GM12878 (cell line): ENCODE results near the gene MPC1. TPM values are rescaled to one million over a fixed set of nuclear protein-coding genes. Genes with fewer than 3 reads are reported as not detected.
"Not testable (repeated sequence)": the region's sequence is repeated elsewhere in the genome, so short reads cannot be mapped to it uniquely, and the experiment has no call there.

ENCODE experiments used
- ATAC-seq: fragments of 200-7000 bp; cut with Tn5 transposase; 3 replicates; pipeline ENCODE4 v1.9.1; 2020; ENCODE audit warnings: mild to moderate bottlenecking, moderate library complexity
- BruUV-seq: library from RNA; stranded (reverse); fragments of 400-500 nt; replicated peaks from 2 replicates; lab custom pipeline; 2021; lab: Mats Ljungman, UMichigan
- CTCF ChIA-PET: fragments of 300-600 bp; sonication (Branson Sonifier 250); formaldehyde crosslinking; extraction: SDS; loops from one replicate; lab custom pipeline; 2021; ENCODE audit warnings: inconsistent platforms; lab: Yijun Ruan, JAX
- POLR2A ChIA-PET: fragments of 350-600 bp; formaldehyde crosslinking; extraction: SDS; loops from one replicate; lab custom pipeline; 2021; ENCODE audit warnings: inconsistent platforms; lab: Charles Lee
- RAD21 ChIA-PET: fragments of 300-600 bp; sonication (Branson Sonifier 250); formaldehyde crosslinking; loops from one replicate; lab custom pipeline; 2023; ENCODE audit warnings: antibody characterized with exemption; ENCODE audit not compliant: unreplicated experiment; lab: Charles Lee
- SMC1A ChIA-PET: fragments of 300-600 bp; sonication (Branson Sonifier 250); formaldehyde crosslinking; loops from one replicate; lab custom pipeline; 2023; ENCODE audit not compliant: unreplicated experiment, uncharacterized antibody; lab: Charles Lee
- DNase-seq: peaks from one replicate; pipeline ENCODE4 v3.0.0-alpha.2; 2011; ENCODE audit warnings: low read depth, low spot score
- FAIRE-seq: peaks from 3 replicates; lab custom pipeline; 2011; peaks lifted over from hg19 to GRCh38; lab: Jason Lieb, UNC
- H2AFZ ChIP-seq: 2 replicates; pipeline ENCODE4 v1.6.0; 2011; ENCODE audit warnings: low read depth, low read length, control low read depth; ENCODE audit not compliant: control insufficient read depth
- H3K27ac ChIP-seq: 2 replicates; pipeline ENCODE4 v1.5.1; 2011; ENCODE audit warnings: control low read depth; ENCODE audit not compliant: control insufficient read depth, insufficient read depth
- H3K27me3 ChIP-seq, 2 experiments: replicated peaks in 1 of 2; 2 replicates each; pipeline versions ENCODE4 v1.6.0 to v1.6.1; 2011; ENCODE audit warnings: low read length in 1 of 2; ENCODE audit not compliant: control insufficient read depth in 2 of 2, insufficient read depth in 2 of 2
- H3K36me3 ChIP-seq, 2 experiments: 2 replicates each; pipeline ENCODE4 v1.5.1; 2011; ENCODE audit warnings: low read length in 1 of 2; ENCODE audit not compliant: control insufficient read depth in 2 of 2, insufficient read depth in 2 of 2
- H3K4me1 ChIP-seq: 2 replicates; pipeline ENCODE4 v1.6.1; 2011; ENCODE audit warnings: mild to moderate bottlenecking, low read length, moderate library complexity, mixed read lengths; ENCODE audit not compliant: control insufficient read depth, insufficient read depth
- H3K4me2 ChIP-seq: 2 replicates; pipeline ENCODE4 v1.6.0; 2011; ENCODE audit warnings: control low read depth; ENCODE audit not compliant: control insufficient read depth, insufficient read depth
- H3K4me3 ChIP-seq: fragments of 200-600 bp; sonication (generic); 2 replicates; pipeline ENCODE4 v1.5.1; 2016
- H3K79me2 ChIP-seq: 2 replicates; pipeline ENCODE4 v1.6.0; 2011; ENCODE audit warnings: low read length; ENCODE audit not compliant: control insufficient read depth, insufficient read depth
- H3K9ac ChIP-seq: 2 replicates; pipeline ENCODE4 v1.8.0; 2011; ENCODE audit warnings: low read length, control low read depth, mixed read lengths; ENCODE audit not compliant: control insufficient read depth, insufficient read depth
- H3K9me3 ChIP-seq: replicated peaks from 3 replicates; pipeline ENCODE4 v1.5.1; 2011; ENCODE audit warnings: mild to moderate bottlenecking, low read length; ENCODE audit not compliant: control insufficient read depth, insufficient read depth
- H4K20me1 ChIP-seq: 2 replicates; pipeline ENCODE4 v1.6.0; 2011; ENCODE audit not compliant: control insufficient read depth, insufficient read depth
- IKZF2 ChIP-seq, 2 experiments: fragments of 450-650 bp; IDR thresholded peaks; 2 replicates each; pipeline ENCODE4 v1.6.1; 2017; ENCODE audit warnings: mild to moderate bottlenecking in 2 of 2, moderate library complexity in 2 of 2
- NFIC ChIP-seq: IDR thresholded peaks from 2 replicates; pipeline ENCODE4 v1.6.1; 2012; ENCODE audit warnings: low read depth, mild to moderate bottlenecking, inconsistent platforms, low read length, moderate library complexity
- WGBS: methylation state at CpG from one replicate; pipeline ENCODE4 v1.1.6; 2016; ENCODE audit warnings: low lambda C conversion rate; ENCODE audit not compliant: insufficient replicate concordance, insufficient coverage; ENCODE audit errors: missing lambda C conversion rate; 5-methylcytosine and 5-hydroxymethylcytosine counted together
- in situ Hi-C: fragments of 300-500 bp; cut with MboI; formaldehyde crosslinking; loops from 9 replicates; pipeline ENCODE4 v1.14.3; 2018; ENCODE audit warnings: mixed read lengths
- intact Hi-C: fragments of 100-400 bp; cut with micrococcal nuclease; formaldehyde crosslinking; loops from one replicate; pipeline ENCODE4 v1.14.2; 2022; ENCODE audit not compliant: unreplicated experiment
- polyA plus RNA-seq, 11 experiments: library from polyadenylated mRNA; depleted of rRNA in 4 of 11; unstranded in 6 of 11; stranded (reverse) in 5 of 11; fragments of >200 nt; fragmentation: Nextera tagmentation in 4 of 11; fragmentation: Illumina TruSeq in 1 of 11; extraction: Ambion mirVana in 4 of 11; extraction: Trizol in 1 of 11; gene quantifications; 1 replicate in 1 of 11; 2 replicates in 10 of 11; pipeline versions ENCODE4 v1.2.1 to v1.2.3, GENCODE V29; 2011 to 2016; ENCODE audit warnings: inconsistent platforms in 2 of 11, missing spikeins in 2 of 11, low read depth in 1 of 11
- total RNA-seq, 4 experiments: library from RNA; depleted of rRNA in 3 of 4; stranded (reverse); fragments of >200 nt in 3 of 4; fragmentation: Illumina TruSeq in 1 of 4; extraction: Trizol in 1 of 4; gene quantifications; 2 replicates each; pipeline versions ENCODE4 v1.2.1 to v1.2.3, GENCODE V29; 2013 to 2021
- TF ChIP-seq, protein P1 (sequence below): fragments of 450-650 bp; IDR thresholded peaks from 2 replicates; pipeline ENCODE4 v1.6.1; 2016; ENCODE audit warnings: mild to moderate bottlenecking
- TF ChIP-seq, protein P2 (sequence below), 3 experiments: IDR thresholded peaks in 2 of 3; conservative IDR thresholded peaks in 1 of 3; 2 replicates each; pipeline ENCODE4 v1.5.1; 2011; ENCODE audit warnings: low read depth in 3 of 3, low read length in 3 of 3, mild to moderate bottlenecking in 3 of 3, control low read depth in 2 of 3, moderate library complexity in 2 of 3, inconsistent platforms in 1 of 3, mixed read lengths in 1 of 3; ENCODE audit not compliant: control insufficient read depth in 2 of 3, insufficient read depth in 1 of 3; ENCODE audit errors: extremely low read depth in 1 of 3
- TF ChIP-seq, protein P3 (sequence below): fragments of 450-650 bp; IDR thresholded peaks from 2 replicates; pipeline ENCODE4 v1.6.1; 2016; ENCODE audit warnings: mild to moderate bottlenecking

The MPC1 gene
- total and polyA plus RNA-seq, 10 of the 15 experiments (the other 5 are each of a cell fraction or from before 2014, with no cell fraction given), result 53.2 to 177 (median 78.8) TPM

DNA sequence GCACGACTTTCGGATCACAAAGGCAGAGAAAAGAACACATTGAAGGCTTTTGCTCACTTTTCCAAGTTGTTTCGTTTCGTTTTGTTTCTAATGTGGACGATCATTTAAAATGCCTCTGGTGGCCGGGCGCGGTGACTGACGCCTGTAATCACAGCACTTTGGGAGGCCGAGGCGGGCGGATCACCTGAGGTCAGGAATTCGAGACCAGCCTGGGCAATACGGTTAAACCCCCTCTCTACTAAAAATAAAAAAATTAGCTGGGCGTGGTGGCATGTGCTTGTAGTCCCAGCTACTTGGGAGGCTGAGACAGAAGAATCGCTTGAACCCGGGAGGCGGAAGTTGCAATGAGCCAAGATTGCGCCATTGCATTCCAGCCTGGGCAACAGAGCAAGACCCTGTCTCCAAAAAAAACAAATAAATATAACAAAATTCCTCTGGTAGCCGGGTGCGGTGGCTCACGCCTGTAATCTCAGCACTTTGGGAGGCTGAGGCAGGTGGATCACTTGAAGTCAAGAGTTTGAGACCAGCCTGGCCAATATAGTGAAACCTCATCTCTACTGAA is 1.1 kb upstream of the MPC1 start:
- peak overlapping the region; percentile 81 for H3K27ac ChIP-seq
- peak overlapping the region; percentile 74 for H3K9ac ChIP-seq
- SMC1A ChIA-PET, result interaction anchor here (0.6 to 2.0 kb wide), 9 partner anchors 9 to 103 kb away, joined by 3 to 5 read pairs (median 3); no protein-coding TSS in a partner anchor
- RAD21 ChIA-PET, result interaction anchor here (1.0 kb wide), 2 partner anchors 17 to 70 kb away, joined by 3 to 4 read pairs; no protein-coding TSS in a partner anchor
- H3K36me3 ChIP-seq, POLR2A ChIA-PET, FAIRE-seq, H3K27me3 ChIP-seq, H3K4me1 ChIP-seq, H3K9me3 ChIP-seq, H4K20me1 ChIP-seq: not testable (repeated sequence)
- intact Hi-C loops (loop anchor here (1.0 kb wide), 1 partner anchor 42 kb away; the partner anchor contains the start of gene SFT2D1), in situ Hi-C loops (loop anchor here (5.0 kb wide), 1 partner anchor 52 kb away; no protein-coding TSS in a partner anchor)
- ATAC-seq, result peak; percentile 1; the same call in 1 of the 3 replicates
- TSS peak; percentile 84 for BruUV-seq
- peaks cover 36% of the 10 kb centered on the region for H3K79me2 ChIP-seq
- H3K4me3 ChIP-seq, result peak overlapping the region; percentile 79
- TF ChIP-seq NFIC (0 out of 2 replicates have a peak, but pooled peaks have one; percentile 24), IKZF2 (IDR thresholded peaks at IDR 0.05) (peak in 1 of 2 experiments; percentile 22; a peak in 1 of 4 replicates)
- TF ChIP-seq, protein P1, sequence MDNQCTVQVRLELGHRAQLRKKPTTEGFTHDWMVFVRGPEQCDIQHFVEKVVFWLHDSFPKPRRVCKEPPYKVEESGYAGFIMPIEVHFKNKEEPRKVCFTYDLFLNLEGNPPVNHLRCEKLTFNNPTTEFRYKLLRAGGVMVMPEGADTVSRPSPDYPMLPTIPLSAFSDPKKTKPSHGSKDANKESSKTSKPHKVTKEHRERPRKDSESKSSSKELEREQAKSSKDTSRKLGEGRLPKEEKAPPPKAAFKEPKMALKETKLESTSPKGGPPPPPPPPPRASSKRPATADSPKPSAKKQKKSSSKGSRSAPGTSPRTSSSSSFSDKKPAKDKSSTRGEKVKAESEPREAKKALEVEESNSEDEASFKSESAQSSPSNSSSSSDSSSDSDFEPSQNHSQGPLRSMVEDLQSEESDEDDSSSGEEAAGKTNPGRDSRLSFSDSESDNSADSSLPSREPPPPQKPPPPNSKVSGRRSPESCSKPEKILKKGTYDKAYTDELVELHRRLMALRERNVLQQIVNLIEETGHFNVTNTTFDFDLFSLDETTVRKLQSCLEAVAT, result peak; percentile 67; the same call in 1 of the 2 replicates
- TF ChIP-seq, protein P2, sequence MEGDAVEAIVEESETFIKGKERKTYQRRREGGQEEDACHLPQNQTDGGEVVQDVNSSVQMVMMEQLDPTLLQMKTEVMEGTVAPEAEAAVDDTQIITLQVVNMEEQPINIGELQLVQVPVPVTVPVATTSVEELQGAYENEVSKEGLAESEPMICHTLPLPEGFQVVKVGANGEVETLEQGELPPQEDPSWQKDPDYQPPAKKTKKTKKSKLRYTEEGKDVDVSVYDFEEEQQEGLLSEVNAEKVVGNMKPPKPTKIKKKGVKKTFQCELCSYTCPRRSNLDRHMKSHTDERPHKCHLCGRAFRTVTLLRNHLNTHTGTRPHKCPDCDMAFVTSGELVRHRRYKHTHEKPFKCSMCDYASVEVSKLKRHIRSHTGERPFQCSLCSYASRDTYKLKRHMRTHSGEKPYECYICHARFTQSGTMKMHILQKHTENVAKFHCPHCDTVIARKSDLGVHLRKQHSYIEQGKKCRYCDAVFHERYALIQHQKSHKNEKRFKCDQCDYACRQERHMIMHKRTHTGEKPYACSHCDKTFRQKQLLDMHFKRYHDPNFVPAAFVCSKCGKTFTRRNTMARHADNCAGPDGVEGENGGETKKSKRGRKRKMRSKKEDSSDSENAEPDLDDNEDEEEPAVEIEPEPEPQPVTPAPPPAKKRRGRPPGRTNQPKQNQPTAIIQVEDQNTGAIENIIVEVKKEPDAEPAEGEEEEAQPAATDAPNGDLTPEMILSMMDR (IDR thresholded peaks at IDR 0.05 in 2 of 3, conservative IDR thresholded peaks at IDR 0.05 in 1 of 3; ENCODE audit: control insufficient read depth in 2 of 3, extremely low read depth in 1 of 3, insufficient read depth in 1 of 3, low read depth in 3 of 3, low read length in 3 of 3), result peak; percentile 1 to 30 (median 16); a peak in 2 of 6 replicates
- TF ChIP-seq, protein P3, sequence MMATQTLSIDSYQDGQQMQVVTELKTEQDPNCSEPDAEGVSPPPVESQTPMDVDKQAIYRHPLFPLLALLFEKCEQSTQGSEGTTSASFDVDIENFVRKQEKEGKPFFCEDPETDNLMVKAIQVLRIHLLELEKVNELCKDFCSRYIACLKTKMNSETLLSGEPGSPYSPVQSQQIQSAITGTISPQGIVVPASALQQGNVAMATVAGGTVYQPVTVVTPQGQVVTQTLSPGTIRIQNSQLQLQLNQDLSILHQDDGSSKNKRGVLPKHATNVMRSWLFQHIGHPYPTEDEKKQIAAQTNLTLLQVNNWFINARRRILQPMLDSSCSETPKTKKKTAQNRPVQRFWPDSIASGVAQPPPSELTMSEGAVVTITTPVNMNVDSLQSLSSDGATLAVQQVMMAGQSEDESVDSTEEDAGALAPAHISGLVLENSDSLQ, result peak; percentile 79
- CTCF ChIA-PET, result interaction anchor here (0.9 to 4.0 kb wide), 4 partner anchors 15 to 70 kb away, joined by 4 to 19 read pairs (median 6); no protein-coding TSS in a partner anchor
- peak; percentile 8 for DNase-seq
- H2AFZ ChIP-seq, result peak overlapping the region; percentile 85
- H3K4me2 ChIP-seq, result peak overlapping the region; percentile 70
- 27% methylated on average over 22 of the region's 22 CpGs for WGBS
